Measurements from ENCODE around the gene SENP7.

GRCh38 chr3:101281521-101282030, 231.4 kb downstream of the SENP7 start:
- no peak for TF ChIP-seq GATA2 (IDR thresholded peaks at IDR 0.05; ENCODE audit: low read depth, low read length)
- TF ChIP-seq GATA3 (IDR thresholded peaks at IDR 0.05; ENCODE audit: low read depth, low read length): no peak

All from SH-SY5Y (cell line).